Measurements from ENCODE around the gene ITGA3. TPM values are rescaled to one million over a fixed set of nuclear protein-coding genes. Genes with fewer than 3 reads are reported as not detected.

ITGA3 gene
- total RNA-seq, result 408 and 697 TPM in 2 replicates

DNA sequence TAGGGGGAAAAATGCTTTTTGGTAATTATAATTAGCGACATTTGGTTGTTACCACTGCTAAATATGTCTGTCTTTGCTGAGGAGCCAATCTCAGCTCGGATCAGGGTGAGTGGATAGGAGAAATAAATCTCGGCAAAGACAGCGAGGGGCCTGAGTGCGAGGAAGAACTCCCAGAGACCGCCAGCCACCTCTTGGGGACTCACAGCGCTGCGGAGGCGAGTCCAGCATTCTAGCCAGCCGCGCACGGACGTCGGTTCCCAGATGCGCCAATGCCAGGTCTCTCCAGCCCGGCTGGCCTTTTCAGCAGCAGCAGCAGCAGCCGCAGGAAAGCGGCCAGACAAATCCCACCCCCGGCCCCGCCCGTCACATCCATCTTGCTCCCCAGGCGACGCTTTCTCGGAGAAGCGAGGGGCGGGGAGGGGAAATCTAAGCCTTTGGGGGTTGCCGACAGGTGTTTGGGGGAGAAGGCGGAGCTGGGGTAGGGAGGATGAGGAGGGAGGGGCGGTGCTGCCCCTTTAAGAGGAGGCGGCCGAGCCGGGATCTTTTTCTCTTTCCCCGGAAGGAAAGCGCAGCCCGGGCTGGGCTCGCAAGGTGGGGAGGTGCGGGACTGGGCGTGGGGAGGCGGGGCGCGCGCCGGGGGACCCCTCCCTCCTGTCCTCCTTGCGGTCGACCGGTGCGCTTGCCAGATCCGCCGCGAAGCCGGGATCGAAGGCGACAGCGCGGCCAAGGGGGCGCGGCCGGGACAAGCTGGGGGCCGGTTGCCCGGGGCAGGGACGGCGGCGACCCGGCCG lies at the start of gene ITGA3:
TSS of gene ITGA3 (plus strand) at position 685 of the 791 bp plus-strand sequence. CDS start 330 bp downstream, outside the sequence.

DNA sequence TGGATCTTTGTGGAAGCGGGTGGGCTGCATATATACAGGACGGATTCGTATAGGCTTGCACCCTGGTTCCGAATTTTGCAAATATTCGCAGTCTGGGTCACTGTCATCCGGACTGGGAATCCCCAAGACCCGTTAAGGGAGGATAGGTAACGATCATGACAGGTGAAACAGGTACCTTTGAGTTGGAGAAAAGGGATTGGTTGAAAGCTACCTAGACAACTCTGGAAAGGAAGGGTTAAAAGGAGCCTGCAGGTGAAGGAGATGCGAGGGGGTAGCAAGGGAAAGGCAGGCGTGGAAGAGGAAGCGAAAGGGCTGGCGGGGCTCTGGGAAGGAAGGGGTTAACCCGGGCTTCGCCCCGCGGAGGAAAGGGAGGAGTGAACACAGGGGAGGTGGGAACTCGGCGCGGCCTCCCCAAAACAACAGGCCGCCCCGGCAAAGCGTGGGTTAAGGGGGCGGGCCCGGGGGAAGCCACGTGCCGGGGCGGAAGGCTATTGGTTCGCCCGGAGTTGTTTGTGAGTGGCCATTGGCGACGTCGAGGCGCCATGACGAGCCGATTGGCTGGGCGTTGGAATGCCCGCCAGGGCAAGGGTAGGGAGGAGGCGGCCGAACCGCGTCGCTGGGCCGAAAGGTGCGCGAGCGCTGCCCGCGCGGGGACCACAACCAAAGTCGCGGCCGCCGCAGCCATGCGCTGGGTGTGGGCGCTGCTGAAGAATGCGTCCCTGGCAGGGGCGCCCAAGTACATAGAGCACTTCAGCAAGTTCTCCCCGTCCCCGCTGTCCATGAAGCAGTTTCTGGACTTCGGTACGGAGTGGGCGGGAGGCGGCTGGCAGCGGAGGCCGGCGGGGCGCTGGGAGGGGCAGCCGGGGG lies 39.1 kb downstream of the ITGA3 start, which contains the start of gene PDK2:
TSS of gene PDK2 (plus strand) at position 599 of the 867 bp plus-strand sequence. CDS start at position 684, 85 bp downstream.

DNA sequence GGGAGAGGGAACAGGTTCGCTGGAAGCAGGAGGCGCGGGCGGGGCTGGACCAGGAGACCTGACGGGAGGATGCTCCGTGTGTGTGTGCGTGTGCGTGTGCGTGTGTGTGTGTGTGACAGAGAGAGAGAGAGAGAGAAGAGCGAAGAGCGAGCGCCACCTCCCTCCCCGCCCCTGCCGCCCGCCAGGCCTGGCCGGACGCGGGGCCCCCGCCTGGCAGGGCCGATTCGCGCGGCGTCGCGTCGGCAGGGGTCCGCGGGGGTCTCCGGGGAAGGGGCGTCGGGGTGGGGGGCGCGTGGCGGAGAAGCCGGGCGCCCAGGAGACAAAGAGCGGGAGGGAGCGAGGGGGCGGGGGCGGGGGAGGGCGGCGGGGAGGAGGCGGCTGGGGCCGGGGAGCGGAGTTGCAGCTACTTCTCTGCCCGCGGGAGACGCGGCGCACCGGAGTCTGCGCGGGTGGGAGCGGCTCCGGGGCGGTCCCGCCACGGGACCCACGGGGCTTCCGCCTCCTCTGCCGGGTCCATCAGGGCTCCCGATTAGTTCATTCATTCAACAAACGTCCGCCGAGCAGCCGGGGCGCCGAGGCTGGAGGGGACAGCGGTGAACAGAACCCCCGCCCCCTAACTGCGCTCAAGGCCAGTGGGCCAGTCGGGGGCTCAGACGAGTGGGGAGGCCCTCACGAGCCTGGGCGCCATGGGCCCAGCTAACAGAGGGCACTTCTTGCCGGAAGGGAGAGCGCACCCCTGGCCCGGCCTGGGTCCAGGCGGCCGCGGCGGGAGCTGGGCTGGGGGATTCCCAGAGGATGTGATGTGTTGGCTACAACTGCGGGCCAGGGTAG lies 74.0 kb downstream of the ITGA3 start, which contains the start of gene SAMD14:
TSS of gene SAMD14 (minus strand) at position 433 of the 831 bp plus-strand sequence. CDS start 5,201 bp downstream, outside the sequence.

Other genes starting within 250 kb of the ITGA3 start
- not detected in 2 replicates for gene TAC4, start 208.0 kb upstream of the ITGA3 start, total RNA-seq
- gene DLX4, start 86.9 kb upstream of the ITGA3 start, total RNA-seq, result 0.14 TPM in 1 of 2 replicates, not detected in the other
- gene DLX3, start 60.9 kb upstream of the ITGA3 start, total RNA-seq, result 0.46 and 0.99 TPM in 2 replicates
- gene PDK2, start 39.2 kb downstream of the ITGA3 start, total RNA-seq, result 11.5 and 14.7 TPM in 2 replicates
- 0.21 TPM in 1 of 2 replicates, not detected in the other for gene SAMD14, start 74.0 kb downstream of the ITGA3 start, total RNA-seq
- 27.6 and 36.3 TPM in 2 replicates for gene PPP1R9B, start 94.6 kb downstream of the ITGA3 start, total RNA-seq
- 0.21 TPM in 1 of 2 replicates, not detected in the other for gene SGCA, start 109.9 kb downstream of the ITGA3 start, total RNA-seq
- gene COL1A1, start 145.5 kb downstream of the ITGA3 start, total RNA-seq, result 109 and 112 TPM in 2 replicates
- 5.6 and 7.5 TPM in 2 replicates for gene TMEM92, start 218.4 kb downstream of the ITGA3 start, total RNA-seq

Data from airway epithelial cell (primary cell).